Parathyroid adenoma (tissue), 2 donors: ENCODE measurements around the gene NRXN3.
"Not testable (repeated sequence)": the region's sequence is repeated elsewhere in the genome, so short reads cannot be mapped to it uniquely, and the experiment has no call there.

Source experiments
- H2AFZ ChIP-seq: fragments of 300-600 bp; sonication (generic); one replicate; pipeline ENCODE4 v1.7.0; 2017; ENCODE audit warnings: antibody characterized with exemption, mild to moderate bottlenecking
- H3K27ac ChIP-seq: fragments of 300-600 bp; sonication (generic); one replicate; pipeline ENCODE4 v1.7.0; 2017
- H3K27me3 ChIP-seq: fragments of 300-600 bp; sonication (generic); one replicate; pipeline ENCODE4 v1.7.0; 2017; ENCODE audit warnings: low read length; ENCODE audit not compliant: control insufficient read depth, insufficient read depth
- H3K36me3 ChIP-seq: fragments of 300-600 bp; sonication (generic); one replicate; pipeline ENCODE4 v1.7.0; 2017; ENCODE audit warnings: low read length; ENCODE audit not compliant: control insufficient read depth, insufficient read depth
- H3K4me1 ChIP-seq: fragments of 300-600 bp; sonication (generic); one replicate; pipeline ENCODE4 v1.7.0; 2017; ENCODE audit warnings: control low read depth
- H3K4me2 ChIP-seq: fragments of 300-600 bp; sonication (generic); one replicate; pipeline ENCODE4 v1.7.0; 2017; ENCODE audit warnings: low read length
- H3K4me3 ChIP-seq: fragments of 300-600 bp; sonication (generic); one replicate; pipeline ENCODE4 v1.7.0; 2017; ENCODE audit warnings: low read depth, low read length
- H3K79me2 ChIP-seq: fragments of 300-600 bp; sonication (generic); one replicate; pipeline ENCODE4 v1.7.0; 2017; ENCODE audit warnings: control low read depth
- H3K9ac ChIP-seq: fragments of 300-600 bp; sonication (generic); one replicate; pipeline ENCODE4 v1.7.0; 2017; ENCODE audit warnings: mild to moderate bottlenecking
- H3K9me3 ChIP-seq: fragments of 300-600 bp; sonication (generic); one replicate; pipeline ENCODE4 v1.7.0; 2017; ENCODE audit warnings: low read length; ENCODE audit not compliant: control insufficient read depth
- TF ChIP-seq, protein P1 (sequence below): fragments of 300-600 bp; sonication (generic); IDR thresholded peaks from one replicate; pipeline ENCODE4 v1.7.0; 2017; ENCODE audit warnings: antibody characterized with exemption, mild to moderate bottlenecking
- donor health status: primary hyperparathyroidism.

Gene NRXN3

GRCh38 chr14:78425330-78425729, 255.2 kb downstream of the NRXN3 start:
- Histone ChIP-seq H3K9me3 (no peaks in the 10 kb centered on the region), H3K4me1 (no peaks in the 10 kb centered on the region), H3K4me3 (no peak overlapping the region), H3K36me3 (no peaks in the 10 kb centered on the region), H3K27me3 (no peaks in the 10 kb centered on the region), H3K27ac (no peak overlapping the region), H3K4me2 (no peak overlapping the region), H3K9ac (no peak overlapping the region), H2AFZ (no peak overlapping the region), H3K79me2 (no peaks in the 10 kb centered on the region)
- TF ChIP-seq, protein P1, sequence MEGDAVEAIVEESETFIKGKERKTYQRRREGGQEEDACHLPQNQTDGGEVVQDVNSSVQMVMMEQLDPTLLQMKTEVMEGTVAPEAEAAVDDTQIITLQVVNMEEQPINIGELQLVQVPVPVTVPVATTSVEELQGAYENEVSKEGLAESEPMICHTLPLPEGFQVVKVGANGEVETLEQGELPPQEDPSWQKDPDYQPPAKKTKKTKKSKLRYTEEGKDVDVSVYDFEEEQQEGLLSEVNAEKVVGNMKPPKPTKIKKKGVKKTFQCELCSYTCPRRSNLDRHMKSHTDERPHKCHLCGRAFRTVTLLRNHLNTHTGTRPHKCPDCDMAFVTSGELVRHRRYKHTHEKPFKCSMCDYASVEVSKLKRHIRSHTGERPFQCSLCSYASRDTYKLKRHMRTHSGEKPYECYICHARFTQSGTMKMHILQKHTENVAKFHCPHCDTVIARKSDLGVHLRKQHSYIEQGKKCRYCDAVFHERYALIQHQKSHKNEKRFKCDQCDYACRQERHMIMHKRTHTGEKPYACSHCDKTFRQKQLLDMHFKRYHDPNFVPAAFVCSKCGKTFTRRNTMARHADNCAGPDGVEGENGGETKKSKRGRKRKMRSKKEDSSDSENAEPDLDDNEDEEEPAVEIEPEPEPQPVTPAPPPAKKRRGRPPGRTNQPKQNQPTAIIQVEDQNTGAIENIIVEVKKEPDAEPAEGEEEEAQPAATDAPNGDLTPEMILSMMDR: no peak

- H2AFZ ChIP-seq: no peak overlapping the region
- H3K4me1 ChIP-seq: no peaks in the 10 kb centered on the region
- no peaks in the 10 kb centered on the region for H3K79me2 ChIP-seq
- H3K9me3 ChIP-seq: no peaks in the 10 kb centered on the region
- H3K4me2 ChIP-seq: no peak overlapping the region
- no peaks in the 10 kb centered on the region for H3K36me3 ChIP-seq
- no peaks in the 10 kb centered on the region for H3K27me3 ChIP-seq
- H3K27ac ChIP-seq: no peak overlapping the region
- no peak overlapping the region for H3K9ac ChIP-seq
- TF ChIP-seq, protein P1: no peak
- H3K4me3 ChIP-seq: no peak overlapping the region
These were observed 255.6 kb downstream of the NRXN3 start for GRCh38 chr14:78425782-78426181.

GRCh38 chr14:78432046-78432445, 261.9 kb downstream of the NRXN3 start:
- Histone ChIP-seq H2AFZ (no peak overlapping the region), H3K4me2 (no peak overlapping the region), H3K9me3 (no peaks in the 10 kb centered on the region), H3K4me1 (no peaks in the 10 kb centered on the region), H3K27me3 (no peaks in the 10 kb centered on the region), H3K9ac (no peak overlapping the region), H3K79me2 (no peaks in the 10 kb centered on the region), H3K36me3 (no peaks in the 10 kb centered on the region), H3K27ac (no peak overlapping the region), H3K4me3 (no peak overlapping the region)
- TF ChIP-seq, protein P1: no peak

- not testable (repeated sequence) for H3K36me3 ChIP-seq, H3K79me2 ChIP-seq, H3K27me3 ChIP-seq, H3K4me3 ChIP-seq, H3K4me2 ChIP-seq, H3K4me1 ChIP-seq, H2AFZ ChIP-seq, H3K27ac ChIP-seq, H3K9me3 ChIP-seq, H3K9ac ChIP-seq
These were observed 267.3 kb downstream of the NRXN3 start for GRCh38 chr14:78437448-78437847.

DNA sequence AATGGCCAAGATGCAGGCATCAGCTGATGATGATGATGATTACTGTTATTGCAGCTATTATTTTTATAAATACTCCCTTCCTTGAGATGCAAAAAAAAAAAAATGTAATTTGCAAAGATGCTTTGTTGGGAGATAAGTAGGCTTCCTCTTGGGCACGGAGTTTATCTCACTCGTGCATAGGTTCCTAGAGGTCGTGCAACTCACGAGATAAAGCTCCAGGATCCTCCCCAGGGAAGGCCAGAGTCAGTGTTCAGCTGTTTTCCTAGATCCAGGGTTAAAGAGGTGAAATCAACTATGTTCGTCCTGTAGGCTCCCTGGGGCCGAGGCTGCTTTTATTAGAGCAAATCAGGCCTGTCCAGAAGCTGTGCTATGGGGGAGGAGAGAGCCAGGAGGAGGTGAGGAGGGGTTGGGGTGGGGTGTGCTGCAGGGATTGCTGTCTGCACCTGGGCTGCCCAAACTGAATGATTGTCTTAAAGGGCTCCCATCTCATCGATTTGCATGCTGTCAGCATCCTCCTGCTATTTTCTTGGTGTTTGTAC, 270.3 kb downstream of the NRXN3 start:
- H3K4me3 ChIP-seq: no peak overlapping the region
- no peaks in the 10 kb centered on the region for H3K27me3 ChIP-seq
- H3K4me2 ChIP-seq: no peak overlapping the region
- TF ChIP-seq, protein P1: no peak
- H2AFZ ChIP-seq: no peak overlapping the region
- no peaks in the 10 kb centered on the region for H3K4me1 ChIP-seq
- H3K9me3 ChIP-seq: no peaks in the 10 kb centered on the region
- no peaks in the 10 kb centered on the region for H3K36me3 ChIP-seq
- no peak overlapping the region for H3K27ac ChIP-seq
- H3K79me2 ChIP-seq: no peaks in the 10 kb centered on the region
- H3K9ac ChIP-seq: no peak overlapping the region
